HCT116 (cell line): ENCODE measurements around the gene VLDLR.

Experiments
- CEBPB ChIP-seq: IDR thresholded peaks from 2 replicates; pipeline ENCODE4 v1.6.1; 2012; ENCODE audit warnings: low read depth
- CTCF ChIP-seq, 3 experiments: fragments of 200-600 bp in 1 of 3; sonication (generic) in 1 of 3; IDR thresholded peaks in 2 of 3; conservative IDR thresholded peaks in 1 of 3; 2 replicates each; pipeline ENCODE4 v1.5.1; 2012 to 2017; ENCODE audit warnings: low read depth in 2 of 3, low read length in 2 of 3, antibody characterized with exemption in 1 of 3, borderline replicate concordance in 1 of 3, control low read depth in 1 of 3, mild to moderate bottlenecking in 1 of 3, mixed read lengths in 1 of 3, mixed run types in 1 of 3, moderate library complexity in 1 of 3; ENCODE audit not compliant: insufficient read depth in 1 of 3
- EZH2 ChIP-seq: fragments of 200-600 bp; sonication (generic); IDR thresholded peaks from 2 replicates; pipeline ENCODE4 v1.6.1; 2017; ENCODE audit warnings: antibody characterized with exemption, mixed run types
- EZH2phosphoT487 ChIP-seq: fragments of 200-600 bp; IDR thresholded peaks from 2 replicates; pipeline ENCODE4 v1.6.1; 2018; ENCODE audit warnings: antibody characterized with exemption, borderline replicate concordance
- JUND ChIP-seq: IDR thresholded peaks from 2 replicates; pipeline ENCODE4 v1.6.1; 2012
- POLR2AphosphoS5 ChIP-seq: IDR thresholded peaks from 2 replicates; pipeline ENCODE4 v1.6.1; 2011; ENCODE audit warnings: mild to moderate bottlenecking, low read depth, low read length, moderate library complexity
- SRF ChIP-seq: IDR thresholded peaks from 2 replicates; pipeline ENCODE4 v1.6.1; 2012; ENCODE audit warnings: low read depth
- YY1 ChIP-seq: IDR thresholded peaks from 2 replicates; pipeline ENCODE4 v1.6.1; 2011; ENCODE audit warnings: low read length, low read depth, moderate library complexity, mild to moderate bottlenecking; ENCODE audit not compliant: insufficient replicate concordance; ENCODE audit errors: extremely low read depth

- TF ChIP-seq YY1 (no peak), CTCF (IDR thresholded peaks at IDR 0.05 in 2 of 3, conservative IDR thresholded peaks at IDR 0.05 in 1 of 3; ENCODE audit: borderline replicate concordance in 1 of 3, insufficient read depth in 1 of 3, low read depth in 2 of 3, low read length in 2 of 3) (no peak), JUND (no peak), POLR2AphosphoS5 (no peak), EZH2 (no peak), CEBPB (no peak), SRF (no peak), EZH2phosphoT487 (no peak)
Observed at GRCh38 chr9:2624051-2624682, 2.6 kb downstream of the VLDLR start.
